ENCODE data around the gene HPN.

The HPN gene

DNA sequence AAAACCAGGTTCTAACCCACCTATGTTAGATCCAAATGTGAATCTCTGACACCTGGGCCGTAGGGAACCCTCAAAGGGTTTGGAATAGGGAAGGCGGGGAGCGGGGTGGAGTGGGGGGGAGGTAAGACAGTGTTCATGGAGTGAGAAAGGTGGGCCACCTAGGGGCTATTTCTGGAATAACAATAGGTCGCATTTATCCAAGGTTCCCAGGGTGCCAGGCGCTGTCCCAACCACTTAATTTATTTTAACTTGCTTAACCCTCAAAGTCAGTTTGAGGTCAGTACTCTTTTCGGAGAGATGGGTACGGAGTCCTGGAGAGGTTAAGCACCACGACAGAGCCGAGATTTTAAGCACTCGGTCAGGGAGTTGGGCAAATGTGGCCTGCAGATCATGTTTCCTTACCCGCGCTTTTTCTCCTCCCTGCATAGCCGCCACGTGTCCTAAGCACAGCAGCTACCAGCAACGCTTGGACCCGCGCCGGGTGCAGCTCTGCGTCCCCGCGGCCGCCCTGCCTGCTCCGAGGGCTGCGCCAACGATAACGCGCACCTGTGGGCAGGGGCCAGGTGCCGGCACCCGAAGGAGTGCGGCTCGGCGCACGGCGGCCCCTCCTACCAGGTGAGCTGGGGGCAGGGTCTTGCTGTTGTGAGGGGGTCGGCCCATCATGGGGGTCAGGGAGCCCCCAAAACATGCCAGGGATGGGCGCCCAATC lies 49.1 kb downstream of the HPN start (continued):
- TF ChIP-seq ZNF335 (tag by site-specific recombination; conservative IDR thresholded peaks at IDR 0.05) (peak; percentile 81), ZSCAN4 (tag by site-specific recombination; IDR thresholded peaks at IDR 0.05) (no peak), ZNF138 (tag by site-specific recombination; IDR thresholded peaks at IDR 0.05; ENCODE audit: borderline replicate concordance) (0 out of 2 replicates have a peak, but pooled peaks have one; percentile 11), MZF1 (tag by site-specific recombination; IDR thresholded peaks at IDR 0.05; ENCODE audit: borderline replicate concordance) (0 out of 2 replicates have a peak, but pooled peaks have one; percentile 21), ZNF76 (tag by site-specific recombination; IDR thresholded peaks at IDR 0.05; ENCODE audit: borderline replicate concordance, low read depth) (peak; percentile 49), ZNF843 (tag by site-specific recombination; IDR thresholded peaks at IDR 0.05) (no peak), ZNF626 (tag by site-specific recombination; IDR thresholded peaks at IDR 0.05) (no peak), ZNF114 (tag by site-specific recombination; IDR thresholded peaks at IDR 0.05) (no peak), ZNF791 (tag by site-specific recombination; IDR thresholded peaks at IDR 0.05) (no peak), ZNF248 (tag by site-specific recombination; IDR thresholded peaks at IDR 0.05) (no peak), ZNF394 (tag by site-specific recombination; IDR thresholded peaks at IDR 0.05; ENCODE audit: borderline replicate concordance) (no peak), INSM2 (tag by site-specific recombination; IDR thresholded peaks at IDR 0.05) (no peak), ZNF133 (tag by site-specific recombination; IDR thresholded peaks at IDR 0.05) (no peak), ZNF596 (tag by site-specific recombination; IDR thresholded peaks at IDR 0.05) (peak; percentile 21; the same call in 1 of the 2 replicates), EGR2 (tag by site-specific recombination; IDR thresholded peaks at IDR 0.05; ENCODE audit: low read depth) (0 out of 2 replicates have a peak, but pooled peaks have one; percentile 28), TRIM28 (IDR thresholded peaks at IDR 0.05; ENCODE audit: borderline replicate concordance, low read length) (no peak)
- TF ChIP-seq, protein P1, sequence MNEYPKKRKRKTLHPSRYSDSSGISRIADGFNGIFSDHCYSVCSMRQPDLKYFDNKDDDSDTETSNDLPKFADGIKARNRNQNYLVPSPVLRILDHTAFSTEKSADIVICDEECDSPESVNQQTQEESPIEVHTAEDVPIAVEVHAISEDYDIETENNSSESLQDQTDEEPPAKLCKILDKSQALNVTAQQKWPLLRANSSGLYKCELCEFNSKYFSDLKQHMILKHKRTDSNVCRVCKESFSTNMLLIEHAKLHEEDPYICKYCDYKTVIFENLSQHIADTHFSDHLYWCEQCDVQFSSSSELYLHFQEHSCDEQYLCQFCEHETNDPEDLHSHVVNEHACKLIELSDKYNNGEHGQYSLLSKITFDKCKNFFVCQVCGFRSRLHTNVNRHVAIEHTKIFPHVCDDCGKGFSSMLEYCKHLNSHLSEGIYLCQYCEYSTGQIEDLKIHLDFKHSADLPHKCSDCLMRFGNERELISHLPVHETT (tag by site-specific recombination; IDR thresholded peaks at IDR 0.05): no peak
- TF ChIP-seq, protein P2, sequence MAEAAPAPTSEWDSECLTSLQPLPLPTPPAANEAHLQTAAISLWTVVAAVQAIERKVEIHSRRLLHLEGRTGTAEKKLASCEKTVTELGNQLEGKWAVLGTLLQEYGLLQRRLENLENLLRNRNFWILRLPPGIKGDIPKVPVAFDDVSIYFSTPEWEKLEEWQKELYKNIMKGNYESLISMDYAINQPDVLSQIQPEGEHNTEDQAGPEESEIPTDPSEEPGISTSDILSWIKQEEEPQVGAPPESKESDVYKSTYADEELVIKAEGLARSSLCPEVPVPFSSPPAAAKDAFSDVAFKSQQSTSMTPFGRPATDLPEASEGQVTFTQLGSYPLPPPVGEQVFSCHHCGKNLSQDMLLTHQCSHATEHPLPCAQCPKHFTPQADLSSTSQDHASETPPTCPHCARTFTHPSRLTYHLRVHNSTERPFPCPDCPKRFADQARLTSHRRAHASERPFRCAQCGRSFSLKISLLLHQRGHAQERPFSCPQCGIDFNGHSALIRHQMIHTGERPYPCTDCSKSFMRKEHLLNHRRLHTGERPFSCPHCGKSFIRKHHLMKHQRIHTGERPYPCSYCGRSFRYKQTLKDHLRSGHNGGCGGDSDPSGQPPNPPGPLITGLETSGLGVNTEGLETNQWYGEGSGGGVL (tag by site-specific recombination; IDR thresholded peaks at IDR 0.05): no peak
- TF ChIP-seq, protein P3, sequence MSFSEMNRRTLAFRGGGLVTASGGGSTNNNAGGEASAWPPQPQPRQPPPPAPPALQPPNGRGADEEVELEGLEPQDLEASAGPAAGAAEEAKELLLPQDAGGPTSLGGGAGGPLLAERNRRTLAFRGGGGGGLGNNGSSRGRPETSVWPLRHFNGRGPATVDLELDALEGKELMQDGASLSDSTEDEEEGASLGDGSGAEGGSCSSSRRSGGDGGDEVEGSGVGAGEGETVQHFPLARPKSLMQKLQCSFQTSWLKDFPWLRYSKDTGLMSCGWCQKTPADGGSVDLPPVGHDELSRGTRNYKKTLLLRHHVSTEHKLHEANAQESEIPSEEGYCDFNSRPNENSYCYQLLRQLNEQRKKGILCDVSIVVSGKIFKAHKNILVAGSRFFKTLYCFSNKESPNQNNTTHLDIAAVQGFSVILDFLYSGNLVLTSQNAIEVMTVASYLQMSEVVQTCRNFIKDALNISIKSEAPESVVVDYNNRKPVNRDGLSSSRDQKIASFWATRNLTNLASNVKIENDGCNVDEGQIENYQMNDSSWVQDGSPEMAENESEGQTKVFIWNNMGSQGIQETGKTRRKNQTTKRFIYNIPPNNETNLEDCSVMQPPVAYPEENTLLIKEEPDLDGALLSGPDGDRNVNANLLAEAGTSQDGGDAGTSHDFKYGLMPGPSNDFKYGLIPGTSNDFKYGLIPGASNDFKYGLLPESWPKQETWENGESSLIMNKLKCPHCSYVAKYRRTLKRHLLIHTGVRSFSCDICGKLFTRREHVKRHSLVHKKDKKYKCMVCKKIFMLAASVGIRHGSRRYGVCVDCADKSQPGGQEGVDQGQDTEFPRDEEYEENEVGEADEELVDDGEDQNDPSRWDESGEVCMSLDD (tag by site-specific recombination; IDR thresholded peaks at IDR 0.05): peak; percentile 10; the same call in 1 of the 2 replicates
- TF ChIP-seq, protein P4, sequence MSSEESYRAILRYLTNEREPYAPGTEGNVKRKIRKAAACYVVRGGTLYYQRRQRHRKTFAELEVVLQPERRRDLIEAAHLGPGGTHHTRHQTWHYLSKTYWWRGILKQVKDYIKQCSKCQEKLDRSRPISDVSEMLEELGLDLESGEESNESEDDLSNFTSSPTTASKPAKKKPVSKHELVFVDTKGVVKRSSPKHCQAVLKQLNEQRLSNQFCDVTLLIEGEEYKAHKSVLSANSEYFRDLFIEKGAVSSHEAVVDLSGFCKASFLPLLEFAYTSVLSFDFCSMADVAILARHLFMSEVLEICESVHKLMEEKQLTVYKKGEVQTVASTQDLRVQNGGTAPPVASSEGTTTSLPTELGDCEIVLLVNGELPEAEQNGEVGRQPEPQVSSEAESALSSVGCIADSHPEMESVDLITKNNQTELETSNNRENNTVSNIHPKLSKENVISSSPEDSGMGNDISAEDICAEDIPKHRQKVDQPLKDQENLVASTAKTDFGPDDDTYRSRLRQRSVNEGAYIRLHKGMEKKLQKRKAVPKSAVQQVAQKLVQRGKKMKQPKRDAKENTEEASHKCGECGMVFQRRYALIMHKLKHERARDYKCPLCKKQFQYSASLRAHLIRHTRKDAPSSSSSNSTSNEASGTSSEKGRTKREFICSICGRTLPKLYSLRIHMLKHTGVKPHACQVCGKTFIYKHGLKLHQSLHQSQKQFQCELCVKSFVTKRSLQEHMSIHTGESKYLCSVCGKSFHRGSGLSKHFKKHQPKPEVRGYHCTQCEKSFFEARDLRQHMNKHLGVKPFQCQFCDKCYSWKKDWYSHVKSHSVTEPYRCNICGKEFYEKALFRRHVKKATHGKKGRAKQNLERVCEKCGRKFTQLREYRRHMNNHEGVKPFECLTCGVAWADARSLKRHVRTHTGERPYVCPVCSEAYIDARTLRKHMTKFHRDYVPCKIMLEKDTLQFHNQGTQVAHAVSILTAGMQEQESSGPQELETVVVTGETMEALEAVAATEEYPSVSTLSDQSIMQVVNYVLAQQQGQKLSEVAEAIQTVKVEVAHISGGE (tag by site-specific recombination; conservative IDR thresholded peaks at IDR 0.05; ENCODE audit: low read depth): no peak
